Neutrophil (primary cell): ENCODE measurements around the gene CCL1.

Source experiments
- H3K27ac ChIP-seq: fragments of 200-600 bp; sonication (generic); 2 replicates; pipeline ENCODE4 v1.5.1; 2016; ENCODE audit warnings: mild to moderate bottlenecking, moderate library complexity
- H3K27me3 ChIP-seq: fragments of 200-600 bp; sonication (generic); 2 replicates; pipeline ENCODE4 v1.6.0; 2016; ENCODE audit warnings: mild to moderate bottlenecking
- H3K36me3 ChIP-seq: fragments of 200-600 bp; sonication (generic); 2 replicates; pipeline ENCODE4 v1.5.1; 2017
- H3K4me1 ChIP-seq, 2 experiments: fragments of 200-600 bp in 1 of 2; sonication (generic) in 1 of 2; 1 replicate in 1 of 2; 2 replicates in 1 of 2; pipeline versions ENCODE4 v1.5.1 to v1.6.1; 2013 to 2016; ENCODE audit warnings: low read depth in 1 of 2, low read length in 1 of 2, mild to moderate bottlenecking in 1 of 2, moderate library complexity in 1 of 2; ENCODE audit not compliant: control insufficient read depth in 1 of 2, insufficient read depth in 1 of 2
- H3K4me3 ChIP-seq, 2 experiments: fragments of 200-600 bp in 1 of 2; sonication (generic) in 1 of 2; 1 replicate in 1 of 2; 2 replicates in 1 of 2; pipeline ENCODE4 v1.5.1; 2013 to 2016; ENCODE audit warnings: low read depth in 1 of 2, low read length in 1 of 2, mild to moderate bottlenecking in 1 of 2, moderate library complexity in 1 of 2
- H3K9me3 ChIP-seq: fragments of 200-600 bp; sonication (generic); 2 replicates; pipeline ENCODE4 v1.5.1; 2016
- CTCF ChIP-seq: fragments of 200-600 bp; sonication (generic); IDR thresholded peaks from 2 replicates; pipeline ENCODE4 v1.5.1; 2016; ENCODE audit warnings: antibody characterized with exemption

Gene CCL1

GRCh38 chr17:34311291-34311690 lies 51.7 kb downstream of the CCL1 start:
- Histone ChIP-seq H3K27ac (no peak overlapping the region), H3K9me3 (no peaks in the 10 kb centered on the region), H3K36me3 (no peaks in the 10 kb centered on the region), H3K4me1 (peaks cover 18 to 27% of the 10 kb centered on the region in 2 experiments), H3K27me3 (no peaks in the 10 kb centered on the region), H3K4me3 (no peak overlapping the region)
- no peak for TF ChIP-seq CTCF
